GM23248 (cell line): Measurements from ENCODE around the gene ATP2A2.

Source experiments
- EZH2 ChIP-seq: fragments of 200-600 bp; sonication (generic); IDR thresholded peaks from 2 replicates; pipeline ENCODE4 v1.6.1; 2018; ENCODE audit warnings: antibody characterized with exemption, mild to moderate bottlenecking; ENCODE audit not compliant: insufficient read depth, poor library complexity, severe bottlenecking
- EZH2phosphoT487 ChIP-seq: fragments of 200-600 bp; sonication (generic); IDR thresholded peaks from 2 replicates; pipeline ENCODE4 v1.6.1; 2018; ENCODE audit warnings: antibody characterized with exemption, moderate library complexity, mild to moderate bottlenecking, low read depth; ENCODE audit not compliant: insufficient read depth

- TF ChIP-seq EZH2 (no peak), EZH2phosphoT487 (no peak)
Observed at GRCh38 chr12:110348431-110349059, 67.5 kb downstream of the ATP2A2 start.
